Measurements from ENCODE around the gene HECA.

- no peak for TF ChIP-seq EGR1 (IDR thresholded peaks at IDR 0.05)
- TF ChIP-seq MAX (IDR thresholded peaks at IDR 0.05) = no peak
- no peak for TF ChIP-seq YY1 (IDR thresholded peaks at IDR 0.05; ENCODE audit: low read depth)
- TF ChIP-seq REST (IDR thresholded peaks at IDR 0.05; ENCODE audit: low read depth) = no peak
- no peak for TF ChIP-seq EP300 (IDR thresholded peaks at IDR 0.05; ENCODE audit: borderline replicate concordance)
- no peak for TF ChIP-seq USF1 (IDR thresholded peaks at IDR 0.05)
- no peak for TF ChIP-seq FOXM1 (IDR thresholded peaks at IDR 0.05; ENCODE audit: borderline replicate concordance, low read depth)
- no peak for TF ChIP-seq CEBPB (IDR thresholded peaks at IDR 0.05)
- no peak for TF ChIP-seq NFIC (IDR thresholded peaks at IDR 0.05)
- no peak for TF ChIP-seq TEAD4 (IDR thresholded peaks at IDR 0.05)
- TF ChIP-seq TAF1 (IDR thresholded peaks at IDR 0.05; ENCODE audit: low read depth) = no peak
- TF ChIP-seq RAD21 (IDR thresholded peaks at IDR 0.05; ENCODE audit: low read depth) = no peak
These were observed 8.2 kb downstream of the HECA start for GRCh38 chr6:139143111-139143510.

Measured in Ishikawa (cell line).